ENCODE results near the gene CCND1. TPM values are rescaled to one million over a fixed set of nuclear protein-coding genes. Genes with fewer than 3 reads are reported as not detected.

The CCND1 gene
- total and polyA plus RNA-seq, 2 of the 8 experiments (the other 6 are each of a cell fraction or from before 2014, with no cell fraction given), result 64.5 to 170 TPM

DNA sequence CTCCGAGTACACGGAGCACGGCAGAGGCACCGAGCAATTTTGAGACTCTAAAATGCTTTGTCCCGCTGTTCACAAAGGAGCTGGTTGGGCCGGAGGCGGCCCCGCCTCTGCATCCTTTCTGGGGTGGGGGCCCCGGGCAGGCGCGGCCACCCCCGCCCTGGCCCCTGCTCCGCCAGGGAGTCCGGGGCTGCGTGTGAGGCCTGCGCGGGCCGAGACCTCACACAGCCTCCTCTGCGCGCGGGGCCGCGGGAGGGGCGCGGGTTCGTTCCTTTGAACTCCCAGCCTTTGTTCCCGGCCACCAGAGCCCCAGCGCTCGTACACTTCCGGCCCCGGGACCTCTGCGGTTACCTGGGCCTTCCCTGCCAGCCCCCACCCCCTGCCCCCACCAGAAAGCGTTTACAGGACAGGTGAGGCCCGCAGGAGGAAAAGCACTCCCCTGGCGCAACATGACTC, 61.3 kb downstream of the CCND1 start (continued):
- no peak for TF ChIP-seq BRCA1 (IDR thresholded peaks at IDR 0.05; ENCODE audit: low read depth, low read length)

All from H1 (cell line).